B cell (primary cell): ENCODE measurements around the gene DCDC2B. TPM values are rescaled to one million over a fixed set of nuclear protein-coding genes. Genes with fewer than 3 reads are reported as not detected.
A peak's percentile ranks its signal among the peaks of the same experiment; 100 is the strongest.

Experiments used
- ATAC-seq: fragments of 200-7000 bp; cut with Tn5 transposase; one replicate; pipeline ENCODE4 v1.10.0; 2021; ENCODE audit warnings: low read depth, mild to moderate bottlenecking, moderate number of reproducible peaks, moderate library complexity
- CTCF ChIA-PET: fragments of 350-600 bp; sonication (Branson Sonifier 250); formaldehyde crosslinking; loops from one replicate; lab custom pipeline; 2021; ENCODE audit warnings: antibody characterized with exemption, inconsistent platforms; lab: Charles Lee
- POLR2A ChIA-PET: fragments of 350-600 bp; sonication (Branson Sonifier 250); formaldehyde crosslinking; loops from one replicate; lab custom pipeline; 2021; ENCODE audit warnings: antibody characterized with exemption; lab: Charles Lee
- DNase-seq: peaks from one replicate; pipeline ENCODE4 v3.0.0; 2013
- H2AFZ ChIP-seq: 2 replicates; pipeline ENCODE4 v1.6.1; 2012; ENCODE audit warnings: mild to moderate bottlenecking, low read depth, low read length; ENCODE audit not compliant: insufficient read depth, poor library complexity, severe bottlenecking
- H3K27ac ChIP-seq, 2 donors: 1 replicate in 1 of 2; 2 replicates in 1 of 2; pipeline ENCODE4 v1.5.1; 2012 to 2013; ENCODE audit warnings: low read length in 2 of 2, mild to moderate bottlenecking in 2 of 2, moderate library complexity in 1 of 2
- H3K27me3 ChIP-seq, 4 experiments: fragments of 200-600 bp in 1 of 4; sonication (generic) in 1 of 4; replicated peaks in 1 of 4; 1 replicate in 2 of 4; 2 replicates in 2 of 4; pipeline versions ENCODE4 v1.6.1 to v1.7.0; 2013 to 2016; ENCODE audit warnings: low read length in 3 of 4, mild to moderate bottlenecking in 2 of 4, mixed read lengths in 1 of 4, moderate library complexity in 1 of 4; ENCODE audit not compliant: insufficient read depth in 4 of 4, control insufficient read depth in 3 of 4; ENCODE audit errors: control extremely low read depth in 1 of 4
- H3K36me3 ChIP-seq, 2 experiments: replicated peaks in 1 of 2; 1 replicate in 1 of 2; 2 replicates in 1 of 2; pipeline versions ENCODE4 v1.6.1 to v1.7.1; 2013; ENCODE audit warnings: low read length in 1 of 2; ENCODE audit not compliant: insufficient read depth in 2 of 2, control insufficient read depth in 1 of 2; ENCODE audit errors: control extremely low read depth in 1 of 2, extremely low read depth in 1 of 2
- H3K4me1 ChIP-seq, 2 donors: fragments of 200-600 bp in 1 of 2; sonication (generic) in 1 of 2; 1 replicate in 1 of 2; 2 replicates in 1 of 2; pipeline versions ENCODE4 v1.5.1 to v1.6.1; 2013 to 2017; ENCODE audit warnings: low read length in 2 of 2; ENCODE audit not compliant: control insufficient read depth in 2 of 2, insufficient read depth in 2 of 2
- H3K4me2 ChIP-seq: replicated peaks from 2 replicates; pipeline ENCODE3; 2012; ENCODE audit warnings: mild to moderate bottlenecking, low read depth, low read length; ENCODE audit not compliant: poor library complexity, severe bottlenecking
- H3K4me3 ChIP-seq, 5 experiments: fragments of 200-600 bp in 1 of 5; sonication (generic) in 1 of 5; 1 replicate in 3 of 5; 2 replicates in 2 of 5; pipeline versions ENCODE4 v1.5.1 to v1.7.0; 2011 to 2016; ENCODE audit warnings: low read length in 4 of 5, mild to moderate bottlenecking in 4 of 5, low read depth in 2 of 5, control low read depth in 1 of 5, moderate library complexity in 1 of 5; ENCODE audit not compliant: insufficient read depth in 1 of 5; ENCODE audit errors: control extremely low read depth in 1 of 5, extremely low read depth in 1 of 5
- H3K79me2 ChIP-seq: fragments of 200-600 bp; sonication (generic); one replicate; pipeline ENCODE4 v1.6.0; 2016; ENCODE audit warnings: low read length; ENCODE audit not compliant: control insufficient read depth, insufficient read depth
- H3K9ac ChIP-seq: fragments of 200-600 bp; sonication (generic); 2 replicates; pipeline ENCODE4 v1.6.1; 2017; ENCODE audit warnings: mild to moderate bottlenecking, low read length, moderate library complexity
- H3K9me3 ChIP-seq, 3 donors: one replicate each; pipeline versions ENCODE4 v1.6.1 to v1.7.1; 2013; ENCODE audit warnings: low read length in 2 of 3; ENCODE audit not compliant: control insufficient read depth in 2 of 3, insufficient read depth in 1 of 3; ENCODE audit errors: control extremely low read depth in 1 of 3
- H4K20me1 ChIP-seq: 2 replicates; pipeline ENCODE4 v1.6.0; 2012; ENCODE audit warnings: mild to moderate bottlenecking, low read length; ENCODE audit not compliant: insufficient read depth, control insufficient read depth, poor library complexity, severe bottlenecking
- H3K27ac Mint-ChIP-seq: one replicate; pipeline ENCODE4 v1.8.0; 2021; ENCODE audit warnings: mixed read lengths
- H3K27me3 Mint-ChIP-seq: one replicate; pipeline ENCODE4 v1.8.0; 2021; ENCODE audit warnings: mixed read lengths
- H3K4me1 Mint-ChIP-seq: one replicate; pipeline ENCODE4 v1.8.0; 2021; ENCODE audit warnings: mixed read lengths
- H3K4me3 Mint-ChIP-seq: one replicate; pipeline ENCODE4 v1.8.0; 2021; ENCODE audit warnings: mixed read lengths
- H3K9me3 Mint-ChIP-seq: one replicate; pipeline ENCODE4 v1.8.0; 2022; ENCODE audit warnings: mixed read lengths; ENCODE audit not compliant: insufficient read depth
- CTCF ChIP-seq: fragments of 200-600 bp; IDR thresholded peaks from one replicate; pipeline ENCODE4 v1.8.0; 2022; ENCODE audit warnings: antibody characterized with exemption, mild to moderate bottlenecking
- EZH2 ChIP-seq: IDR thresholded peaks from 2 replicates; pipeline ENCODE4 v1.6.1; 2012; ENCODE audit warnings: borderline replicate concordance, low read depth, mild to moderate bottlenecking, moderate library complexity, low read length; ENCODE audit not compliant: insufficient read depth, poor library complexity, severe bottlenecking
- WGBS: methylation state at CpG from one replicate; pipeline ENCODE4 v1.1.5; 2013; ENCODE audit warnings: missing lambda C conversion rate; ENCODE audit not compliant: insufficient coverage; 5-methylcytosine and 5-hydroxymethylcytosine counted together
- intact Hi-C: fragments of 100-400 bp; cut with micrococcal nuclease; formaldehyde crosslinking; loops from one replicate; pipeline ENCODE4 v1.10.0; 2022
- polyA plus RNA-seq: library from polyadenylated mRNA; depleted of rRNA; stranded (reverse); fragments of >200 nt; gene quantifications from 2 replicates; pipeline ENCODE4 v1.2.3, GENCODE V29; 2012
- total RNA-seq, 2 donors: library from RNA; stranded (reverse); fragments of 120-200 nt in 1 of 2; gene quantifications; 1 replicate in 1 of 2; 2 replicates in 1 of 2; pipeline versions ENCODE4 v1.2.3 to v1.2.4, GENCODE V29; 2013 to 2022

DCDC2B gene
- total and polyA plus RNA-seq, 2 donors (not counting 1 experiment from before 2014, with no cell fraction given), result not detected

GRCh38 chr1:32247983-32248889 lies 39.3 kb downstream of the DCDC2B start:
- DNase-seq, result peak; percentile 77
- Mint-ChIP-seq H3K9me3 (no peaks in the 10 kb centered on the region), H3K4me1 (peaks cover 64% of the 10 kb centered on the region), H3K27ac (peak overlapping the region; percentile 84), H3K4me3 (peak overlapping the region; percentile 68), H3K27me3 (no peaks in the 10 kb centered on the region)
- CTCF ChIA-PET, result interaction anchor here (0.7 to 6.3 kb wide), 32 partner anchors 8 to 284 kb away, joined by 3 to 84 read pairs (median 5); partner anchors contain the start of genes BSDC1, CCDC28B, HDAC1 and KPNA6
- 2% methylated on average over 26 of the region's 31 CpGs for WGBS
- H3K36me3 ChIP-seq, result no peaks in the 10 kb centered on the region
- no peaks in the 10 kb centered on the region for H3K27me3 ChIP-seq
- H3K4me2 ChIP-seq, result peak overlapping the region; percentile 82
- no peak for TF ChIP-seq EZH2
- TF ChIP-seq CTCF, result peak; percentile 90
- H2AFZ ChIP-seq, result peak overlapping the region; percentile 85
- peak overlapping the region; percentile 94 to 95 for H3K27ac ChIP-seq
- POLR2A ChIA-PET, result interaction anchor here (0.6 to 4.7 kb wide), 10 partner anchors 8 to 146 kb away, joined by 3 to 60 read pairs (median 6); partner anchors contain the start of genes BSDC1, MARCKSL1 and TXLNA
- peaks cover 15% of the 10 kb centered on the region for H3K79me2 ChIP-seq
- peak; percentile 11 for ATAC-seq
- H4K20me1 ChIP-seq, result no peaks in the 10 kb centered on the region
- peak overlapping the region in 3 of 5 experiments; percentile 7 to 56 (median 29) for H3K4me3 ChIP-seq
- H3K9ac ChIP-seq, result peak overlapping the region; percentile 40
- H3K9me3 ChIP-seq, result no peaks in the 10 kb centered on the region
- peaks cover 72 to 73% of the 10 kb centered on the region in 2 donors for H3K4me1 ChIP-seq
- intact Hi-C loops, result no loop called here
